HFFc6 (cell line): ENCODE results near the gene LCLAT1. TPM values are rescaled to one million over a fixed set of nuclear protein-coding genes. Genes with fewer than 3 reads are reported as not detected.

Experiments used
- DNase-seq: peaks from one replicate; pipeline ENCODE4 v3.0.0-alpha.2; 2018
- H3K27ac Mint-ChIP-seq: 2 replicates; pipeline ENCODE4 v1.8.0; 2020; ENCODE audit warnings: mild to moderate bottlenecking, mixed read lengths
- H3K27me3 Mint-ChIP-seq: 2 replicates; pipeline ENCODE4 v1.8.0; 2021; ENCODE audit warnings: mild to moderate bottlenecking, moderate library complexity, mixed read lengths; ENCODE audit not compliant: insufficient read depth
- H3K36me3 Mint-ChIP-seq: 2 replicates; pipeline ENCODE4 v1.8.0; 2021; ENCODE audit warnings: low read depth, mixed read lengths
- H3K4me1 Mint-ChIP-seq: 2 replicates; pipeline ENCODE4 v1.8.0; 2020; ENCODE audit warnings: low read depth, mixed read lengths
- H3K4me3 Mint-ChIP-seq: 2 replicates; pipeline ENCODE4 v1.8.0; 2020; ENCODE audit warnings: mild to moderate bottlenecking, moderate library complexity, mixed read lengths
- H3K9me3 Mint-ChIP-seq: 2 replicates; pipeline ENCODE4 v1.8.0; 2020; ENCODE audit warnings: mild to moderate bottlenecking, mixed read lengths
- total RNA-seq, 6 experiments: library from RNA; stranded (reverse); fragmentation: NEBNext Ultra II Directional; extraction: Animal tissue kit (Norgen Biotek cat#: 25700); gene quantifications; 2 replicates in 1 of 6; 3 replicates in 5 of 6; pipeline ENCODE4 v1.2.3, GENCODE V29; 2021
- TF ChIP-seq, protein P1 (sequence below): fragments of 200-600 bp; sonication (generic); IDR thresholded peaks from 2 replicates; pipeline ENCODE4 v1.5.0; 2021; ENCODE audit warnings: antibody characterized with exemption, mild to moderate bottlenecking

Gene LCLAT1
- total RNA-seq, 6 experiments from 2014 or later, result 21.0 to 27.0 (median 23.0) TPM

DNA sequence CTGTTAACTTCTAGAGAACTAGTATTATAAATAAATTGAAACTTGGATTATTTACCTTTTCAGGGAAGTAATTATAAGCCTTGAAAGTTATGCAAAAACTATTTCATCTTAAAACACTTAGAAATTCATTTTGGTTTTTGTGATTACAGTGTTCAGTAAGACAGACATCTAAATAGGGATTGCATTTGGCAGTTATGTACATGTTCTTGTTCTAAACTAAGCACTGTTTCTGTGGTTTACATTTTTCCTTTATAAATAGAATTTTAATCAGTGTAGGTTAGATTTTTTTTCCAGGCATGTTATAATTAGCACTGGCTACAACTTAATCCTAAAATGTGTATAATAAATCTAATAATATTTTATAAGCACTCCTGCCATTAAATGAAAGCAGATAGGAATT is 35.0 kb downstream of the LCLAT1 start:
- H3K27ac Mint-ChIP-seq, result no peak overlapping the region
- no peak for DNase-seq
- H3K27me3 Mint-ChIP-seq, result no peaks in the 10 kb centered on the region; the same call in 1 of the 2 replicates
- no peaks in the 10 kb centered on the region for H3K9me3 Mint-ChIP-seq
- H3K4me1 Mint-ChIP-seq, result no peaks in the 10 kb centered on the region
- H3K36me3 Mint-ChIP-seq, result no peaks in the 10 kb centered on the region
- TF ChIP-seq, protein P1, sequence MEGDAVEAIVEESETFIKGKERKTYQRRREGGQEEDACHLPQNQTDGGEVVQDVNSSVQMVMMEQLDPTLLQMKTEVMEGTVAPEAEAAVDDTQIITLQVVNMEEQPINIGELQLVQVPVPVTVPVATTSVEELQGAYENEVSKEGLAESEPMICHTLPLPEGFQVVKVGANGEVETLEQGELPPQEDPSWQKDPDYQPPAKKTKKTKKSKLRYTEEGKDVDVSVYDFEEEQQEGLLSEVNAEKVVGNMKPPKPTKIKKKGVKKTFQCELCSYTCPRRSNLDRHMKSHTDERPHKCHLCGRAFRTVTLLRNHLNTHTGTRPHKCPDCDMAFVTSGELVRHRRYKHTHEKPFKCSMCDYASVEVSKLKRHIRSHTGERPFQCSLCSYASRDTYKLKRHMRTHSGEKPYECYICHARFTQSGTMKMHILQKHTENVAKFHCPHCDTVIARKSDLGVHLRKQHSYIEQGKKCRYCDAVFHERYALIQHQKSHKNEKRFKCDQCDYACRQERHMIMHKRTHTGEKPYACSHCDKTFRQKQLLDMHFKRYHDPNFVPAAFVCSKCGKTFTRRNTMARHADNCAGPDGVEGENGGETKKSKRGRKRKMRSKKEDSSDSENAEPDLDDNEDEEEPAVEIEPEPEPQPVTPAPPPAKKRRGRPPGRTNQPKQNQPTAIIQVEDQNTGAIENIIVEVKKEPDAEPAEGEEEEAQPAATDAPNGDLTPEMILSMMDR, result no peak
- no peak overlapping the region for H3K4me3 Mint-ChIP-seq

DNA sequence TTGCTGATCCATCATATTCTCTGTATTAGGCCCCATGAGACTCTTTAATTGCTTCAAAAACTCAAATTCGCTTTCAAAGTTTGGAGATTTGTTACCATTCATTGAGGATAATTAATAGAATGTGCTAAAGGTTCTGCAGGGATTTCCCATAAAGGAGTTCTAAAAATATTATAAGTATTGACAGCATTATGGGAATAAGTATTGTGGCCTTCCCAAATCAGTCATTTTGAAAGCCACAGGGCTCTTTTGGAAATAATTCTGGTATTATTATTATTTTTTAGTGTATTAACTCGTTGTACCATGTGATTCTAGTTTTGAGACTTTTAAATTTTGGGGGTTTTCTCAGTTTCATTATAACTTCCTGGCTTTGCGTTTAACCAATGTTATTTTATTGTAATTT is 37.1 kb downstream of the LCLAT1 start:
- H3K9me3 Mint-ChIP-seq, result no peaks in the 10 kb centered on the region
- H3K4me1 Mint-ChIP-seq, result peaks cover 18% of the 10 kb centered on the region
- H3K36me3 Mint-ChIP-seq, result no peaks in the 10 kb centered on the region
- no peak overlapping the region for H3K27ac Mint-ChIP-seq
- no peak overlapping the region for H3K4me3 Mint-ChIP-seq
- H3K27me3 Mint-ChIP-seq, result no peaks in the 10 kb centered on the region; the same call in 1 of the 2 replicates
- TF ChIP-seq, protein P1, result no peak
- no peak for DNase-seq

DNA sequence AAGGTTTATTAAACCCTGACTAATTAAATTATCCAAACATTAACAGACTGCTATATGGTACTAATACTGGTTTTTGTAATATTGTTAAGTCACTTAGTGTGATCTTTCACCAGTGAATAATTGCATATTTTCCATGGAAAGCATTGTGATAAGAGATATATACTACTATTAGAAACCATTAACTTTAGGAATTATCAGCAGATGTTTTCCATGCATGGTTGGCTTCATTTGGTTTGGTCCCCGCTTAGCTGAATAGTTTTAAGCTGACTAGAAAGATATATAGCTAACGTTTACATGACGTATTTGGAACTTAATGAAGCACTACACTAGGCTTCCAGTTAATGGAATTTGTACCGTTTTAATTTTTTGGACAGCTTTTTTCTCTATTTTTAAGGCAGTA is 37.9 kb downstream of the LCLAT1 start:
- Mint-ChIP-seq H3K4me3 (no peak overlapping the region), H3K27ac (no peak overlapping the region), H3K9me3 (no peaks in the 10 kb centered on the region), H3K27me3 (no peaks in the 10 kb centered on the region; the same call in 1 of the 2 replicates), H3K4me1 (peaks cover 18% of the 10 kb centered on the region), H3K36me3 (no peaks in the 10 kb centered on the region)
- TF ChIP-seq, protein P1, result no peak
- DNase-seq, result no peak

DNA sequence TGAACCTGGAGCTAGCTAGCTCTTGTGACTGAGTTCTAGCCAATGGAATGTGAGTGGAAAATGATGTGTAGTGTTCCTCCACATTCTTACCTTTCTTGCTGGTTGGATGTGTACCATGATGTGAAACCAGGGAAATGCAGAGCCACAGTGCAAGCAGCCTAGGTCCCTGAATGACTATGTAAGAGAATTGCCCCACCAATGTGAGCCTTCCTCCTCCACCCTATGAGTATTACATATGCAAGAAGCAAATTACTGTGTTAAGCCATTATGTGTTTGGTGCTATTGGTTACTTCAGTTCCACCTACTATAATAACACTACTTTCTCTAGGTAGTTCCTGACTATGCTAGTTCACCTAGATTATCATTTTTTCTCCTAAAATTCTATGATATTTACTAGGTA is 39.6 kb downstream of the LCLAT1 start:
- TF ChIP-seq, protein P1, result no peak
- Mint-ChIP-seq H3K36me3 (no peaks in the 10 kb centered on the region), H3K4me1 (peaks cover 18% of the 10 kb centered on the region), H3K27me3 (no peaks in the 10 kb centered on the region), H3K4me3 (no peak overlapping the region), H3K9me3 (no peaks in the 10 kb centered on the region), H3K27ac (no peak overlapping the region)
- DNase-seq, result no peak

DNA sequence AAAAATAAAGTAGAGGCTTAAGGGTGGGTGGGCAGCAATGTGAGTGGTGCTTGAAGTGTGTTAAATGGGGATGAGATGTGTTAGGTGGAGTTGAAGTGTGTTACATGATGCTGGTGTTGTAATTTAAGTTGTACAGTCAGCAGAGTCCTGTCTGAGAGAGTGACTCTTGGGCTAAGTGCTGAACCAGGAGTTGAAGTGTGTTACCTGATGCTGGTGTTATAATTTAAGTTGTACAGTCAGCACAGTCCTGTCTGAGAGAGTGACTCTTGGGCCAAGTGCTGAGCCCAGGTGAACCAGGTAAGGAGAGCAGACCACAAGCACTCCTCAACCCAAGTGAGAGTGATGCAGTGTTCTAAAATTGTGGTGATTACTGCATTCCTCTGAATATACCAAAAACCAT is 40.6 kb downstream of the LCLAT1 start:
- Mint-ChIP-seq H3K4me1 (peaks cover 26% of the 10 kb centered on the region), H3K27ac (peak overlapping the region; percentile 9; the same call in 1 of the 2 replicates), H3K36me3 (no peaks in the 10 kb centered on the region), H3K4me3 (no peak overlapping the region), H3K9me3 (no peaks in the 10 kb centered on the region), H3K27me3 (no peaks in the 10 kb centered on the region)
- no peak for DNase-seq
- TF ChIP-seq, protein P1, result no peak
